ENCODE data around the gene ANKH.

The ANKH gene

GRCh38 chr5:14757850-14758249 is 113.7 kb downstream of the ANKH start:
- DNase-seq: no peak

- DNase-seq: no peak
These were observed 115.1 kb downstream of the ANKH start for GRCh38 chr5:14756478-14756877.

- no peak for DNase-seq
These were observed 117.6 kb downstream of the ANKH start for GRCh38 chr5:14753947-14754346.

GRCh38 chr5:14753292-14753691 is 118.3 kb downstream of the ANKH start:
- no peak for DNase-seq

GRCh38 chr5:14752497-14753071 is 119.0 kb downstream of the ANKH start:
- no peak for DNase-seq

GRCh38 chr5:14750712-14751111 is 120.9 kb downstream of the ANKH start:
- DNase-seq: no peak

GRCh38 chr5:14749579-14750101 is 121.9 kb downstream of the ANKH start:
- no peak for DNase-seq

- DNase-seq: no peak
These were observed 123.2 kb downstream of the ANKH start for GRCh38 chr5:14748180-14748900.

- peak; percentile 36 for DNase-seq
These were observed 125.8 kb downstream of the ANKH start for GRCh38 chr5:14745753-14746152.

- no peak for DNase-seq
These were observed 126.4 kb downstream of the ANKH start for GRCh38 chr5:14745188-14745563.

GRCh38 chr5:14744296-14745187 is 127.0 kb downstream of the ANKH start:
- DNase-seq: no peak

GRCh38 chr5:14743601-14744295 is 127.8 kb downstream of the ANKH start:
- DNase-seq: no peak

- no peak for DNase-seq
These were observed 129.1 kb downstream of the ANKH start for GRCh38 chr5:14742498-14742897.

- no peak for DNase-seq
These were observed 129.7 kb downstream of the ANKH start for GRCh38 chr5:14741801-14742440.

GRCh38 chr5:14741131-14741530 is 130.4 kb downstream of the ANKH start:
- no peak for DNase-seq

- no peak for DNase-seq
These were observed 131.6 kb downstream of the ANKH start for GRCh38 chr5:14739981-14740380.

- DNase-seq: no peak
These were observed 132.0 kb downstream of the ANKH start for GRCh38 chr5:14739538-14739937.

- DNase-seq: no peak
These were observed 133.5 kb downstream of the ANKH start for GRCh38 chr5:14738050-14738449.

GRCh38 chr5:14737291-14737690 is 134.3 kb downstream of the ANKH start:
- no peak for DNase-seq

- DNase-seq: no peak
These were observed 135.6 kb downstream of the ANKH start for GRCh38 chr5:14735944-14736343.

GRCh38 chr5:14734396-14734795 is 137.2 kb downstream of the ANKH start:
- DNase-seq: no peak

- DNase-seq: no peak
These were observed 137.9 kb downstream of the ANKH start for GRCh38 chr5:14733661-14734060.

- no peak for DNase-seq
These were observed 138.6 kb downstream of the ANKH start for GRCh38 chr5:14732991-14733390.
